GM10266 (cell line): Measurements from ENCODE around the gene TUBB8.
"Not testable (repeated sequence)": the region's sequence is repeated elsewhere in the genome, so short reads cannot be mapped to it uniquely, and the experiment has no call there.

Experiments used
- DNase-seq: peaks from one replicate; pipeline ENCODE4 v3.0.0; 2012; ENCODE audit errors: extremely low spot score
- TF ChIP-seq, protein P1 (sequence below): IDR thresholded peaks from 2 replicates; pipeline ENCODE4 v1.5.1; 2012; ENCODE audit warnings: mild to moderate bottlenecking, low read depth; ENCODE audit not compliant: control insufficient read depth, insufficient read depth; ENCODE audit errors: missing control alignments

The TUBB8 gene

GRCh38 chr10:80477-81105 is 31.5 kb upstream of the TUBB8 start:
- no peak for DNase-seq
- TF ChIP-seq, protein P1, sequence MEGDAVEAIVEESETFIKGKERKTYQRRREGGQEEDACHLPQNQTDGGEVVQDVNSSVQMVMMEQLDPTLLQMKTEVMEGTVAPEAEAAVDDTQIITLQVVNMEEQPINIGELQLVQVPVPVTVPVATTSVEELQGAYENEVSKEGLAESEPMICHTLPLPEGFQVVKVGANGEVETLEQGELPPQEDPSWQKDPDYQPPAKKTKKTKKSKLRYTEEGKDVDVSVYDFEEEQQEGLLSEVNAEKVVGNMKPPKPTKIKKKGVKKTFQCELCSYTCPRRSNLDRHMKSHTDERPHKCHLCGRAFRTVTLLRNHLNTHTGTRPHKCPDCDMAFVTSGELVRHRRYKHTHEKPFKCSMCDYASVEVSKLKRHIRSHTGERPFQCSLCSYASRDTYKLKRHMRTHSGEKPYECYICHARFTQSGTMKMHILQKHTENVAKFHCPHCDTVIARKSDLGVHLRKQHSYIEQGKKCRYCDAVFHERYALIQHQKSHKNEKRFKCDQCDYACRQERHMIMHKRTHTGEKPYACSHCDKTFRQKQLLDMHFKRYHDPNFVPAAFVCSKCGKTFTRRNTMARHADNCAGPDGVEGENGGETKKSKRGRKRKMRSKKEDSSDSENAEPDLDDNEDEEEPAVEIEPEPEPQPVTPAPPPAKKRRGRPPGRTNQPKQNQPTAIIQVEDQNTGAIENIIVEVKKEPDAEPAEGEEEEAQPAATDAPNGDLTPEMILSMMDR = no peak

DNA sequence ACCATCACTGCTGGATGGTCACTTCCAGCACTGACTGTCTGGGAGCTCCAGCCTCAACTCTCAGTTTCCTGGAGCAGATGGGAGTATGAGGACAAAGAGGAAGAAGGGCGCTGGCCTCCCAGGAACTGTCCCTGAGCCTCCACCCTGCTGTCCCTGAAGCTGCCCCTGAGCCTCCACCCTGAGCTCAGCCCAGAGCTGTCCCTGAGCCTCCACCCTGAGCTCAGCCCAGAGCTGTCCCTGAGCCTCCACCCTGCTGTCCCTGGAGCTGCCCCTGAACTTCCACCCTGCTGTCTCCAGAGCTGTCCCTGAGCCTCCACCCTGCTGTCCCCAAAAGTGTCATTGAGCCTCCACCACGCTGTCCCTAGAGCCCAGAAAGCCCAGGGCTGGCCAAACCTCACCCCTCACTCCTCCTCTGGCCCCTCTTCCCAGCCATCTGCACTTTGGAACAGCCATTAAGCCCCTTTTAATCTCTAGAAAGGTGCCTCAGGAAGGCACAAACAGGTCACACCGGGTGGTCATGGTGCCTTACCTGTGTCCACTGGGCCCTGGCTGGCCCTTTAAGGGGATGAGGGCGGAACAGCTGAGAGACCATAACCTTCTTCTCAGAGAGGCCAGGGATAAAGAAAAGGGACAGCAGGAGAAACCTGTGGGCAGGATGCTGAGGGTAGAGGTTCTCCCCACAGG is 30.6 kb upstream of the TUBB8 start:
- TF ChIP-seq, protein P1 = no peak
- DNase-seq = no peak

- no peak for DNase-seq
- TF ChIP-seq, protein P1 = no peak
These were observed 29.5 kb upstream of the TUBB8 start for GRCh38 chr10:78556-78955.

GRCh38 chr10:74266-74621 is 25.1 kb upstream of the TUBB8 start:
- DNase-seq = not testable (repeated sequence)

- peak; percentile 43 for DNase-seq
- TF ChIP-seq, protein P1 = peak; percentile 56
These were observed 24.6 kb upstream of the TUBB8 start for GRCh38 chr10:73543-74265.

- DNase-seq = not testable (repeated sequence)
These were observed 19.1 kb upstream of the TUBB8 start for GRCh38 chr10:68156-68555.

DNA sequence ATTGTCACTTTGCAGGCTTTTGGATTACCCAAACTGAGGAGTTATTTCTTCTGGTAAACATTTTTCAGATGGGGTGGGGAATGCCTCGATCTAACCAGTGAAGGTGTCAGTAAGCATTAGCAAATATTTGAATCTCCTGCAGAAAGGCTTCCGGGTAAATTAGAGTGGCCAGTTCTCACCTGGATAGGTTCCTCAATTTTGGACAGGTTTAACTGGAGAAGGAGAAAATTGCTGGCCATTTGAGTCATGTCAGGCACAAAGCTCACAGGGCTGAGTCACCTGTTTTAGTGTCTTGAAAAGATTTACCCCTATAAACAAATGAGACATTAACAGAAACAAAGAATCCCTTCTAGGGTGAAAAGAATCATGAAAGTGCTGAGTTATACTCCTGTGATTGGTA is 830 bp upstream of the TUBB8 start:
- DNase-seq = not testable (repeated sequence)

- DNase-seq = not testable (repeated sequence)
These were observed 1.2 kb downstream of the TUBB8 start for GRCh38 chr10:47864-48263.

GRCh38 chr10:13315-13635 is 35.8 kb downstream of the TUBB8 start:
- not testable (repeated sequence) for DNase-seq

DNA sequence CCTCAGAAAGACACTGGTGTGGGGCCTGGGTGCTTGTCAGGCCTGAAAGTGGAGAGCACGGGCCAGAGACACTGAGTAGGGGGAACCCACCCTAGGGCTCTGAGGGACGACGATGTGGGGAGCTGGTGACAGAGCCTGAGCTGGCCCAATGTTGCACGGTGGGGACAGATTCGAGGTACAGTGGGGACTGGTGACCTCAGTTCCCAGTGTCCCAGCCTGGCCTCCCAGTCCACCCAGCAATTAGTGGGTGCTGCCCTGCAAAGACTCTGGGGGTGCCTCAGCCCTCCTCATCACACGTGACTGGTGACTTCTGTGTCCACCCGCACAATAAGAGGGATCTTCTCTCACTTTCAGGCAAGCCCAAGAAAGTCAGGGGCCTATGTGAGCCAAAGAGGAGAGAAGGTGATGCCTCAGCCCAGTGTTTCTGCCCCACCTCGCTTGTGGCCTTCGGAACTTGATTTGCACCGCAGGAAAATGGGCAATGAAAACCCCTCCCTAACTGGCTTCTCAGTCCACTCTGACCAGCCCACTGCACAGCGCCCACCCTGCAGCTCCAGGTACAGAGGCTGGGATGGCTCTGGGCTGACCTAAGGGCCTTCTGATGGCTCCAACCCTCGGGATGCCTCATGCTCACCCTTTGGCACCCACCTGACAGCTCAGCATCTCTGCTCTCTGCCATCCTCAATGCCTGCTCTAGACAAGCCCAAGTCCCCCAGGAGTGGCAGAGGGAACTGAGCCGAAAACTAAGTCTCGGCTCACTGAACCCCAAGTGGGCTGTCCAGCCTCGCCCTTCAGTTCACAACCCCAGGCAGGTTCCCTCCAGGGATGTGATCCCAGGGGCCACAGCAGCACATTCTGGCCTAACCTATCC is 36.4 kb downstream of the TUBB8 start:
- not testable (repeated sequence) for DNase-seq

- not testable (repeated sequence) for DNase-seq
These were observed 37.8 kb downstream of the TUBB8 start for GRCh38 chr10:11260-11659.

DNA sequence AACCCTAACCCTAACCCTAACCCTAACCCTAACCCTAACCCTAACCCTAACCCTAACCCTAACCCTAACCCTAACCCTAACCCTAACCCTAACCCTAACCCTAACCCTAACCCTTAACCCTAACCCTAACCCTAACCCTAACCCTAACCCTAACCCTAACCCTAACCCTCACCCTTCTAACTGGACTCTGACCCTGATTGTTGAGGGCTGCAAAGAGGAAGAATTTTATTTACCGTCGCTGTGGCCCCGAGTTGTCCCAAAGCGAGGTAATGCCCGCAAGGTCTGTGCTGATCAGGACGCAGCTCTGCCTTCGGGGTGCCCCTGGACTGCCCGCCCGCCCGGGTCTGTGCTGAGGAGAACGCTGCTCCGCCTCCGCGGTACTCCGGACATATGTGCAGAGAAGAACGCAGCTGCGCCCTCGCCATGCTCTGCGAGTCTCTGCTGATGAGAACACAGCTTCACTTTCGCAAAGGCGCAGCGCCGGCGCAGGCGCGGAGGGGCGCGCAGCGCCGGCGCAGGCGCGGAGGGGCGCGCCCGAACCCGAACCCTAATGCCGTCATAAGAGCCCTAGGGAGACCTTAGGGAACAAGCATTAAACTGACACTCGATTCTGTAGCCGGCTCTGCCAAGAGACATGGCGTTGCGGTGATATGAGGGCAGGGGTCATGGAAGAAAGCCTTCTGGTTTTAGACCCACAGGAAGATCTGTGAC is 38.7 kb downstream of the TUBB8 start:
- DNase-seq = not testable (repeated sequence)
